Stromal cell of bone marrow (primary cell): ENCODE measurements around the gene NRDC.
"Not testable (repeated sequence)": the region's sequence is repeated elsewhere in the genome, so short reads cannot be mapped to it uniquely, and the experiment has no call there.

Experiments
- DNase-seq: peaks from one replicate; pipeline ENCODE4 v3.0.0-alpha.2; 2012; ENCODE audit warnings: low read depth

The NRDC gene

DNA sequence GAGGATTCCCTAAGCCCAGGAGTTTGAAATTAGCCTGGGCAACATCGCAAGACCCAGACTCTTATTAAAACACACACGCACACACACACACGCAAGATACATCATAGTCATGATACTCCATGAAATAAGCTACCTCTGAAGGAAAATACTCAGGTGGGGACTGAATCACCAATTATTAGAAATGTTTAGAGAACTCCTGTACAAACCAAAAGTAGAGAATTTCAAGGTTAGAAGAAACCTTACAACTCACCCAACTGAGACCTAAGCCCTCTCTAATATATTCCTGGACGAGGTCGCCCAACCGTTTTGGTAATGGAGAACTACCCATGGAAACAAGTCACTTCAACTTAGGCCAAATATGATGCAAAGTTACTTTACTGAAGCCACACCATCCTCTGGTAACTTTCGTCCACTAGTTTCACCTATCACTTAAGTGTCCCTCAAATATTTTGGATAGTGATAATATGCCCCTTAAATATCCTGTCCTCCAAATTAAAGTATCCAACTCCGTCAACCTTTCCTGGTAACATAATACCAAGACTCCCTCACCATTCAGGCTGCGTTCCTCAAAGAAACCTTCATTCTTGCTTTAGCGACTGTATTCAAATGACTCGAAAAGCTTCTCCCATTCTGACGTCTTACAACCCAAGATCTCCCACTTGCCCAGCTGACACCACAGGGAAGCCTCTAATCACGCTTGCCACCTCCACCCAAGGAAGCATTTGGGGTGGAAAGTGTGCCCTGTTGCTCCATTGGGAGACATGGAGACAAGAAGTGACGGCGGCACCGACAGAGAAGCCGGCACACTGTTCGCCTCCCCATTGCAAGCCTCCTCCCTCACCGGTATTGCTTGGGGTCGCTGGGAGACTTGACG, 856 bp downstream of the NRDC start:
- DNase-seq, result no peak

DNA sequence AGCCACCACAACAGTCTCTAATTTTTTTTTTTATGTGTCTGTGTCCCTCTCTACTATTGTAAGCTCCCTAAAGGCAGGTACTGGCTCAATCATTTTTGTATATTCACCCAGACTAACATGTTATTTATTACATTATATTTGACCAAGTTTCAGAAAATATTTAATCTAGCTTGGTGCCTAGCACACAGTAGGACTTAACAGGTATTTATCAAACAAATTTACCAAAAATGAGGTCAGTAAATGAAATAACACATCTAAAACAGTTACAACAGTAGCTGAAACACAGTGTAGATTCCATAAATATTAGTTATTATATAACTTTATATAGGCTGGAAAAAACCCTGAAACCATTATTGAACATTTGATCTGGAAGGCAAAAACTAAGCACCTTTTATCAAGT, 2.7 kb downstream of the NRDC start:
- DNase-seq, result no peak

DNA sequence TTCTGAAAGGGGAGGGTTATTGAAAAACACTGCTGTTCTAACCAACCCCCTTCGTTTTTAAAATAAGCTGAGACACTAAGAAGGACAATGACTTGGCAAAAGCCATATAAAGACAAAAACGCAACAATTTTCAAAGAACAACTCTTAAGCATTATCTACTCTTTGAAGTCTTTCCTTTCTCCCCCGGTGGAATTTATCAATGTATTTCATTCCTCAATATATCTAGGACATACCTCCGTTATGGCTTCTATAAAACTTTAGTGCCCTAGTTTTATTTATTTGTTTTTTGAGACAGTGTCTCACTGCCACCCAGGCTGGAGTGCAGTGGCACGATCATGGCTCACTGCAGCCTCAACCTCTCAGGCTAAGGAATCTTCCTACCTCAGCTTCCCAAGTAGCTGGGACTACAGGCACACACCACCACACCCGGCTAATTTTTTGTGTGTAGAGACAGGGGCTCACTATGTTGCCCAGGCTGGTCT, 3.2 kb downstream of the NRDC start:
- DNase-seq, result no peak

DNA sequence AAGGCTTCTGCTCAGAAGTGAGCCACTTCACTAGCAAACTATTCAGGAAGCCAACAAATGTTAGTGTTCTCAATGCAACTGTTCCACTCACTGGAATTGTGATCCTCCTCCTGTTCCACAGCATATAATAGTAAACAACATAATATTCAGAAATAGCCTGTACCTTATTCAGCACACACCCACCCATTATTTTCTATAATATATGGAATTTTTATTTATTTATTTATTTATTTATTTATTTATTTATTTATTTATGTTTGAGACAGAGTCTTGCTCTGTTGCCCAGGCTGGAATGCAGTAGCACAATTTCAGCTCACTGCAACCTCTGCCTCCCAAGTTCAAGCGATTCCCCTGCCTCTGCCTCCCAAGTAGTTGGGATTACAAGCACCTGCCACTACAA, 5.3 kb downstream of the NRDC start:
- not testable (repeated sequence) for DNase-seq

DNA sequence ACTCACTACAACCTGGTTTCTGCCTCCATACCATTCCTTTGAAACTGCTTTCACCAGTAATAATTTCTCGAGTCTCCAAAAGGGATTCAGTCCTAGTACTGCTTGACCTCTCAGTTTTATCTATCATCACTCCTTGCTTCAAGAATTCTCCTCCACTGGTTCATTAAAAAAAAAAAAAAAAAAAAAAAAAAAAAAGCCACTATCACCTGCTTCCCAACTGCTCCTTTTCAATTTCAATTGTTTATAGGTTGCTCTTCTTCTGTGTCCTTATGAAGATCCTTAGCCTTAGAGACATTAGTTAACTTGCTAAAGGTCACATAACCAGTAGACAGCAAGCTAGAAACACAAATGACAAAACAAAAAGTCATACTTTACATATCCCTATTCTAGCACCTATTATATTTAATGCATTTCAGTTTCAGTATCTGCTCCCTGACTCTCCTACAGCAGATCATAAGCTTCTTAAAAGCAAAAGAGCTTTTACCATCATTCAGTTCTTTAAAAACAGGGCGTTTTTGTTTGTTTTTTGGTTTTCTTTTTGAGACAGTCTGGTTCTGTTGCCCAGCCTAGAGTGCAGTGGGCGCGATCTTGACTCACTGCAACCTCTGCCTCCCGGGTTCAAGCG, 7.1 kb downstream of the NRDC start:
- no peak for DNase-seq

DNA sequence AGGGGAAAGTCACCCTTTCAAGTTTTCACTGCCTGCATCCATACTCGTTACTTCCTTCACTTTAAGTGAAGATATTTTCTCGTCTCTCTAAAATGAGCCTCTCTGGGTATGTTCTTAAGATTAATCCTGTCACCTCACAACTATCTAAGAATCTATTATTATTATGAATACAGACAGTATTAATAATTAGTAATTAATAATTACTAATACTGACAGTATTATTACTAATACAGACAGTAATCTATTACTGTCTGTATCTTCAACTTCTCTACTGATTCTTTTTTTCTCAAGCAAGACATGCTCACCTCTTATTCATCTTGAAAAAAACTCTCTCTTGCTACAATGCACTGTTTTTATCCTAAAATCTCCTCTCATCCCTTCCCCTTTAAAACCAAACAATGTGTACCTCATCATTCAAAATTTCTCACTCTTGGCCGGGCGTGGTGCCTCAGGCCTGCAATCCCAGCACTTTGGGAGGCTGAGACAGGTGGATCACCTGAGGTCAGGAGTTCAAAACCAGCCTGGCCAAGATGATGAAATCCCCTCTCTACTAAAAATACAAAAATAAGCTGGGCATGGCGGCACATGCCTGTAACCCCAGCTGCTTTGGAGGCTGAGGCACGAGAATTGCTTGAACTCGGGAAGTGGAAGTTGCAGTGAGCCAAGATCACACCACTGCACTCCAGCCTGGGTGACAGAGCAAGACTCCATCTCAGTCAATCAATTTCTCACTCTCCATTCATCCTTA, 7.8 kb downstream of the NRDC start:
- no peak for DNase-seq

DNA sequence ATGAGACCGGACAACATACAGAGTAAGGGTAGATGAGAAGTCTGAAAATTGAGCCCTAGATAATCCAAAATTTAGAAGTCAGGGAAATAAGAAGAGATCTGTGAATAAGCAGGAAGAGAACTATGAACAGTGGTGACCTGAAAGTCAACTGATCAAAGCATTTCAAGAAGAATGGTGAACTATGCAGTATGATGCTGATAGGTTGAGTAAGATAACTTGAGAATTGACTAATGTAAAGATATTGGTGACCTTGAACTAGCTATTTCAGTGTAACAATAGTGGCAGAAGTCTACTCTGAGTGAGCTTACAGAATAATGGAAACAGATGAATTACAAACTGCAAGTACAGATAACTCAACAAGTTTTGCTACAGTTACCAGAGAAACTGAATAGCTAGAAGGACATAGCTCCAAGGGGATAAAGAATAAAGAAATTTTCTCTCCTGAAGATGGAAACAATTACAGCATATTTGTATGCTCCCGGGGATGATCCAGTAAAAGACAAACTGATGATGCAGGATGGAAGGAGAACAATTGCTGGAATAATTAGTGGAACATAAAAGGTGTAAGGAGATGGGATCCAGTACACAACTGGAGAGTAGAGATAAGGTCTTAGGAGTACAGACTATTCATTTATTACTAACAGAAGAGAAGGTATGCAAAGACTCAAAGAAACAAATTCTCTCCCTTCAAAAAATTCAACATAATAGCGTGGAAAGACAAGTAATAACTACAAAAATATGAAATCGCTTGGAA, 10.9 kb downstream of the NRDC start:
- DNase-seq, result no peak

DNA sequence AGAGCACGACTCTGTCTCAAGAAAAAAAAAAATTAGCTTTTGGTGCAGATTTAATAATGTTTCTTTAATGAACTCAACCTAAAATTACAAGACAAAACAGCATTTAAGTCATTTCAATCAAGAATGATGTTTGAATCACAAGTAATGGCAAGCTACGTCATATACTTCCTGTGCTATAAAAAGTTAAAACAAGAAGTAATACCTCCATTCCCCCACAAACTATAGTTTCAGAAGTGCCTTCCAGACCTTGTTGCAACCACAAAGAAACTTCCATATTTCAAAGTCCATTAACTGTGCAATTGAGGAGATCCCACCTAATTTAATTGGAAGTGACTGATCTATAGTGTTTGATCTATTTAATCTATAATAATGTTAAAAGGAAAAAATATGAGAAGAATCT, 15.1 kb downstream of the NRDC start:
- no peak for DNase-seq

DNA sequence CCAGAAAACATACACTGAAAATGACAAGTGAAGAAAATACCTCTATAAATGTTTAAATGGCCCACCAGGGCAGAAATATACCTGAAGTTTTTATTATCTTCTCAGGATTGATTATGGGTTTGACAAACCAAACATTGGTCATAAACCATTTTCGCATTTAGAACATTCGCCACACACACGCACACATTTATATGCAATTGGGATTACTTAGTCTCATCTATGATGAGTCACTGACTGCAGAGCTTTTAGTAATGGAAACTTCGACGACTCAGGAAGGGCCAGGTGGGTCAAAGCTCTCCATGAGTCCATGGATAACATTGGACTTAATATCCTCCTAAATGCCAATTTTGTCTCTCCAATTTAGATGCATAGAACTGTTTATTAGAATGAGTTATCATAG, 16.9 kb downstream of the NRDC start:
- no peak for DNase-seq

DNA sequence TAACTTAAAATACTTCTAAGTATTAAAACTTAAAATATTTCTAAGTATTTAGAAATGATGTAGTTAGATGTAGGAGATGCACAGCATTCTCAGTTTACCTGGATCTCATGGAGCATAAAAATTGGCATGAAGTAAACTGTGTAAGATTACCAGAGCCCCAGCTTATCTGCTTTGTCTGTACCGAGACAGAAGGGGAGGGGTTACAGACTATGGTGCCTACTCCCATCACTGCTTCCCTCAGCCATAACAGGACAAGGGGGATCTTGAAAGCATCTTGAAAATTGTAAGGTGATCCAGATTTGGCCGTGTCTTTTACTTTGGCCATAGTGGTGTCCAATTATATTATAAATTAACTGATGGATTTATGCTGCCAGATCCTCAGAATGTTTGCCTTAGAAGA, 18.8 kb downstream of the NRDC start:
- DNase-seq, result no peak

DNA sequence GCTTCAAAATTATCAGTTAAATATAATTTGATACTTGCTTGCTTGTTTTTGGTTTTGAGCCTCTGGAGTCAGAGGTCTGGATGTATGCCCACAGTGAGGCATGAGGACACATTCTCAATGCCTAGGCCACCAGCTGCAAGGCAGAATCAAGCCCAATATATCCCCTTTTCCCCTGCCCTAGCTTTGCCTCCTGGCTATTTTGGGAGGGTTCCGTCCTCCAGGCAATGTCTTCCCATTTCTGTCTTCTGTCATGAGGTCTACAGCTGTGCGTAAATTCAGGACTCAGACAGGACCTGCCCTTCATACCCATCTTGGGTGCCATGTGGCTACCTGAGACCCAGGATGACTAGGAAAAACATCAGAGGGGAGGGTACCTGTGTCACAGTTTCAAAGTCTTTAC, 19.2 kb downstream of the NRDC start:
- DNase-seq, result no peak

DNA sequence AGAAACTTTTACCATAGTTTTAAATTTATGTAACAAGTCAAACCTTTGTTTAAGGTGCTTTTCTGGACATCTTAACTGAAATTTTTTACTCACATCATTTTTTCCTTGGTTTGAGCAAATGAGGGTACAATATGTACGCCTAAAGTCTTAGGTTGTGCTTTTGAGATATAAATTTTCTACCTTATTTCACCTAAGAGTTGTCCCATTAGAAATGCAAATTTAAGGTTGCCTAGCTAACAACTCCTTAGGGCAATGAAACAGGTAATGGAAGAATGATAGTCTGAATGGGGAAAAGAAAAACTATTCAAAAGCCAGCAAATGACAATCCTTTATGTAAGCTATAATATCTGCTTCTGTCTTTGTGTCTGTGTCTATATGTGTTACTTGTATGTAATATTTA, 19.6 kb downstream of the NRDC start:
- DNase-seq, result no peak

DNA sequence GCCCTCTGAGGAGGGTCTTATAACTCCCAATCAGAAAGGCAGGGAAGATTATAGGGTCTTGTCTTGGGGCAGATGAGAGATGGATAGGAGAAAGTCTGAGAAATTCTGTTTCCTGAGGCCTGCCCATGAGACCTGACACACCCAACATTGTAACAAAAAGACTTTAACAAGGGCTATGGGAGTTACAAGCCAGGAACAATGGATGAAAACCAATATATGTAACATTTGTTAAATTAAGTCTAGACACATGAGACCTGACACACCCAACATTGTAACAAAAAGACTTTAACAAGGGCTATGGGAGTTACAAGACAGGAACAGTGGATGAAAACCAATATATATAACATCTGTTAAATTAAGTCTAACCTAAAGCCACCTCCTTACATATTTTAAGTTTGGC, 21.8 kb downstream of the NRDC start:
- DNase-seq, result no peak

DNA sequence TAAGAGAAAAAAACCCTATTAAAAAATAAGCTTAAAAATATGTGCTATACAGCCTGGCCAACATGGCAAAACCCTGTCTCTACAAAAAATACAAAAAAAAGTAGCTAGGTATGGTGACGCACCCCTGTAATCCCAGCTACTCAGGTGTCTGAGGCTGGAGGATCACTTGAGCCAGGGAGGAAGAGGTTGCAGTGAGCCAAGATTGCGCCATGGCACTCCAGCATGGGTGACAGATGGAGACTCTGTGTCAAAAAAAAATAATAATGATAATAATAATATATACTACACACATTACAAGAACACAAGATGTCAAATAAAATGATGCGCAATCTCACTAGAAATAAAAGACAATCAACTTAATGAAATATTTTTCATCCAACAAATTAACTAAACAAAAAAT, 22.9 kb downstream of the NRDC start:
- DNase-seq, result no peak

DNA sequence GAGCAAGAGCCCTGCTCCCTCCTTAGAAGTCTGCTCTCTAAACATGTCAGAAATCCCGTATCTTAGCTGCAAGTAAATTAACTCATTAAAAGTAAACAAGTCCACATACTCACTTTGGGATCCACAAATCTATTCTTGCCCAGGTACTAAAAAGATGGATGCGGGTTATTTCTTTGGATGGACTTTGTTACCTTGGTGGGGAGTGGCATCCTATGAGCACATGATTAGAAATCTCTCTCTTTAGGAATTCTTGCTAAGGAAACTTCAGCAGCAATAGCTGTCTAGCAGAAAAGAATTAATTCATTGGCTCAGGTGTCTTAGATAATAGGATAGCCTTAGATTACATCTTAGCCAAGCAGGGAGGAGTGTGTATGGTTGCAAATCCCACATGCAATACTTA, 25.2 kb downstream of the NRDC start:
- no peak for DNase-seq

DNA sequence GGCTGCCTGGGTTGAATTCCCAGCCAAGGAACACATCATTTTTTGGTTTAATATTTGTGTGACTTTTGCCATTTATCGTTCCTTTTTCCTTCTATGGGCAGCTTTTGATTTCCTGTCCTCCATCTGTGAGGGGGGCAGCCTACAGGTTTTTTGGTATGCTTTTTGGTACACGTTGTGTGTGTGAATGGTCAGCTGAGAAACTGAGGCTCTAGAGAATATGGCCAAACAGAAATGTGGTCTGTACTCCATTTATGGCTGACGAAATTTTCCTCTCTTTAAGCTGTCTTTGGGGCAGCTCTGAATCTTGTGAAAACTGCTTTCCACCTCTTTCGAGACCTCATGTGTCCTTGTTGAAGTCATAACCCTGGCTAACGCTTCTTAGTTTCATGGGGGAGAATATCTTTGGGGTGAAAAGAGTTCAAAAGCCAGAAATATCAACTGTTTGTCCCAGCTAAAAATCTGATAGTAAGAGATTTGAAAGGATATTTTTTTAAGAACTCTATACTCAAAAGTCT, 26.6 kb downstream of the NRDC start:
- DNase-seq, result no peak

DNA sequence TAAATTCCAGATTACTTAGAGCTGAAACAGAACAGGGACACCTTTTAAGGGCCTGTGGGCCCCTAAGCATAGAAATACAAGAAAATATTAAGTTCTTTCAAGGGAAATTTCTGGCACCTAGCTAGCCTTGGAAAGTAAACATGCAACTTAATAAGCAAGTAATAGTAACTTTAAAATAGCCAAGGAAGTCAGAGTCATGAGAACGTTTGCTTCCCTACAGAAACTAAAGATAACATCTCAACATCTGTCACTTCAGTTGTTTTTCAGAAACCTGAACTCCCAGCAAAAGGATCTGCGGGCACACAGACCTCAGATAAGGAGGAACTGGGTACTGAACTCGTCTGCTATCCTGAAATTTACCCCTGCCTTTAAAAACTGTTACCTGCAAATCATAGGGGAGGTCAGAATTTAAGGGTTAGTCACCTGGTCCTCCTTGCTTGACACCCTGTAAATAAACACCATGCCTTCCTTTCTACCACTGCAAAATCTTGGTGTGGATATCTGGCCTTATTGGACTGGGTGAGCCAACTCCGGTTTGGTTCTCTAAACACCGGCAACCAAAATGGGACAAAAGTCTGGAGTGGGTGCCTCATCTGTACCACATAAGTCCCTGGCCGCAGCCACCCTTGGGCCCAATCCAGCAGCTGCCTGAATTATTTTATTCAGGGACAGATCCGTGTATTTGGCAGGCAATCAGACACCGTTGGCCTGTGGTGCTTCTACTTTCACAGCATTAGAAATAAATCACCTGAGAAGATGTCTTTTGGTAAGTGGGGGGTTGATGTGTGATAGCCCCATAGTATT, 27.9 kb downstream of the NRDC start:
- no peak for DNase-seq

DNA sequence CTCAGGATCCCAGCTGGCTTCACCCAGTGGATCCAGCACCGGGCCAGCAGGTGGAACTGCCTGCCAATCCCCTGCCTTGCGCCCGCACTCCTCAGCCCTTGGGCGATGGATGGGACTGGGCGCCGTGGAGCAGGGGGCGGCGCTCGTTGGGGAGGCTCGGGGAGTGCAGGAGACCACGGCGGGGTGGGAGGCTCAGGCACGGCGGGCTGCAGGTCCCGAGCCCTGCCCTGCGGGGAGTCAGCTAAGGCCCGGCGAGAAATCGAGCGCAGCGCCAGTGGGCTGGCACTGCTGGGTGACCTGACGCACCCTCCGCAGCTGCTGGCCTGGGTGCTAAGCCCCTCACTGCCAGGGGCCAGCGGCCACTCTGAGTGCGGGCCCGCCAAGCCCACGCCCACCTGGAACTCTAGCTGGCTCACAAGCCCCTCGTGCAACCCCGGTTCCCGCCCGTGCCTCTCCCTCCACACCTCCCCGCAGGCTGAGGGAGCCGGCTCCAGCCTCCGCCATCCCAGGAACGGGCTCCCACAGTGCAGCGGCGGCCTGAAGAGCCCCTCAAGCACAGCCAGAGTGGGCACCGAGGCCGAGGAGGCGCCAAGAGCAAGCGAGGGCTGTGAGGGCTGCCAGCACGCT, 31.1 kb downstream of the NRDC start:
- no peak for DNase-seq

DNA sequence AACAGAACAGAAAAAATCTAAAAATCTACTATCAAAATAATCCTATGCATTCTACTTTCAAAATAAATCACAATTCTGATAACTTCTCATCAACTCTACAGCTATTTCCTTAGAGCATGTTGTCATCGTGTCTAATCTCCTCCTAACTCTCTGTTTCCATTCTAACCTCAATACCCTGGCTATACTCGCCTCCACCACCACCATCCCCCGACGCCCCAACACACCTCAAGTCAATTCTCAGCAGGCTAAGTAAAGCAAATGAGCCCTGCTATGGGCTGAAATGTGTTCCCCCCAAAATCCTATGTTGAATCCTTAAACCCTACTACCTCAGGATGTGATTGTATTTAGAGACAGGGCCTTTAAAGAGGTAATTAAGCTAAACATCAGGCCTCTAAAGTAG, 34.6 kb downstream of the NRDC start:
- no peak for DNase-seq

DNA sequence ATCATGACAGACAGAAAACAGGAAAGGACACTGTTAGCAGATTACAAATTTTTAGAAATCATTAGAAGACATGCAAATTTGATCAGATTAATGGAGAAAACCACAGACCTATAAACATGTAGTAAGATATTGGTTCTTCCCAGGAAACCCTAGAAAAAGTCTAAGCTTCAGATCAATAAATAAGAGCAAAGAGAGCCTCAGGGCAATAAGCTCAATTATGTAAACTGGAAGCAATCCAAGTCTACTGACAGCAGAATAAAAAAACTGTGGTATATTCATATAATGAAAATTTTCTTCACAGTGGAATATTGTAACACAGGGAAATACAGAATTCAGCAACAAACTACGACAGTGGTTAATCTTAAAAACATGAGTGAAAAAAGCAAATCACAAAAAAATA, 36.3 kb downstream of the NRDC start:
- no peak for DNase-seq
